GM12878 (cell line): ENCODE results near the gene NAT14. TPM values are rescaled to one million over a fixed set of nuclear protein-coding genes. Genes with fewer than 3 reads are reported as not detected.

Experiments used
- ATAC-seq: fragments of 200-7000 bp; cut with Tn5 transposase; 3 replicates; pipeline ENCODE4 v1.9.1; 2020; ENCODE audit warnings: mild to moderate bottlenecking, moderate library complexity
- BruUV-seq: library from RNA; stranded (reverse); fragments of 400-500 nt; replicated peaks from 2 replicates; lab custom pipeline; 2021; lab: Mats Ljungman, UMichigan
- CTCF ChIA-PET: fragments of 300-600 bp; sonication (Branson Sonifier 250); formaldehyde crosslinking; extraction: SDS; loops from one replicate; lab custom pipeline; 2021; ENCODE audit warnings: inconsistent platforms; lab: Yijun Ruan, JAX
- POLR2A ChIA-PET: fragments of 350-600 bp; formaldehyde crosslinking; extraction: SDS; loops from one replicate; lab custom pipeline; 2021; ENCODE audit warnings: inconsistent platforms; lab: Charles Lee
- RAD21 ChIA-PET: fragments of 300-600 bp; sonication (Branson Sonifier 250); formaldehyde crosslinking; loops from one replicate; lab custom pipeline; 2023; ENCODE audit warnings: antibody characterized with exemption; ENCODE audit not compliant: unreplicated experiment; lab: Charles Lee
- SMC1A ChIA-PET: fragments of 300-600 bp; sonication (Branson Sonifier 250); formaldehyde crosslinking; loops from one replicate; lab custom pipeline; 2023; ENCODE audit not compliant: unreplicated experiment, uncharacterized antibody; lab: Charles Lee
- DNase-seq: peaks from one replicate; pipeline ENCODE4 v3.0.0-alpha.2; 2011; ENCODE audit warnings: low read depth, low spot score
- FAIRE-seq: peaks from 3 replicates; lab custom pipeline; 2011; peaks lifted over from hg19 to GRCh38; lab: Jason Lieb, UNC
- H2AFZ ChIP-seq: 2 replicates; pipeline ENCODE4 v1.6.0; 2011; ENCODE audit warnings: low read depth, low read length, control low read depth; ENCODE audit not compliant: control insufficient read depth
- H3K27ac ChIP-seq: 2 replicates; pipeline ENCODE4 v1.5.1; 2011; ENCODE audit warnings: control low read depth; ENCODE audit not compliant: control insufficient read depth, insufficient read depth
- H3K27me3 ChIP-seq, 2 experiments: replicated peaks in 1 of 2; 2 replicates each; pipeline versions ENCODE4 v1.6.0 to v1.6.1; 2011; ENCODE audit warnings: low read length in 1 of 2; ENCODE audit not compliant: control insufficient read depth in 2 of 2, insufficient read depth in 2 of 2
- H3K36me3 ChIP-seq, 2 experiments: 2 replicates each; pipeline ENCODE4 v1.5.1; 2011; ENCODE audit warnings: low read length in 1 of 2; ENCODE audit not compliant: control insufficient read depth in 2 of 2, insufficient read depth in 2 of 2
- H3K4me1 ChIP-seq: 2 replicates; pipeline ENCODE4 v1.6.1; 2011; ENCODE audit warnings: mild to moderate bottlenecking, low read length, moderate library complexity, mixed read lengths; ENCODE audit not compliant: control insufficient read depth, insufficient read depth
- H3K4me2 ChIP-seq: 2 replicates; pipeline ENCODE4 v1.6.0; 2011; ENCODE audit warnings: control low read depth; ENCODE audit not compliant: control insufficient read depth, insufficient read depth
- H3K4me3 ChIP-seq: fragments of 200-600 bp; sonication (generic); 2 replicates; pipeline ENCODE4 v1.5.1; 2016
- H3K79me2 ChIP-seq: 2 replicates; pipeline ENCODE4 v1.6.0; 2011; ENCODE audit warnings: low read length; ENCODE audit not compliant: control insufficient read depth, insufficient read depth
- H3K9ac ChIP-seq: 2 replicates; pipeline ENCODE4 v1.8.0; 2011; ENCODE audit warnings: low read length, control low read depth, mixed read lengths; ENCODE audit not compliant: control insufficient read depth, insufficient read depth
- H3K9me3 ChIP-seq: replicated peaks from 3 replicates; pipeline ENCODE4 v1.5.1; 2011; ENCODE audit warnings: mild to moderate bottlenecking, low read length; ENCODE audit not compliant: control insufficient read depth, insufficient read depth
- H4K20me1 ChIP-seq: 2 replicates; pipeline ENCODE4 v1.6.0; 2011; ENCODE audit not compliant: control insufficient read depth, insufficient read depth
- CHD2 ChIP-seq: IDR thresholded peaks from 2 replicates; pipeline ENCODE4 v1.6.1; 2011; ENCODE audit warnings: low read depth, low read length, improper control_type of control experiment, borderline replicate concordance
- CUX1 ChIP-seq: IDR thresholded peaks from 2 replicates; pipeline ENCODE4 v1.6.1; 2012; ENCODE audit warnings: improper control_type of control experiment, low read depth, low read length; ENCODE audit not compliant: insufficient replicate concordance
- MYB ChIP-seq: fragments of 150-350 bp; IDR thresholded peaks from 2 replicates; pipeline ENCODE4 v1.6.1; 2014; ENCODE audit warnings: mild to moderate bottlenecking, low read depth, low read length, borderline replicate concordance
- NKRF ChIP-seq: fragments of 450-650 bp; conservative IDR thresholded peaks from 2 replicates; pipeline ENCODE4 v1.6.1; 2017; ENCODE audit warnings: mild to moderate bottlenecking, moderate library complexity
- RBBP5 ChIP-seq: fragments of 200-600 bp; sonication (generic); conservative IDR thresholded peaks from 2 replicates; pipeline ENCODE4 v1.6.1; 2016
- RFX5 ChIP-seq: IDR thresholded peaks from 2 replicates; pipeline ENCODE4 v1.6.1; 2011; ENCODE audit warnings: low read depth, low read length, improper control_type of control experiment
- SMARCA5 ChIP-seq: fragments of 450-650 bp; IDR thresholded peaks from 2 replicates; pipeline ENCODE4 v1.6.1; 2017; ENCODE audit warnings: mild to moderate bottlenecking
- SMC3 ChIP-seq: IDR thresholded peaks from 2 replicates; pipeline ENCODE4 v1.6.1; 2011; ENCODE audit warnings: low read length, improper control_type of control experiment, borderline replicate concordance
- TARDBP ChIP-seq: IDR thresholded peaks from 2 replicates; pipeline ENCODE4 v1.6.1; 2016; ENCODE audit warnings: borderline replicate concordance
- ZNF217 ChIP-seq: fragments of 450-650 bp; IDR thresholded peaks from 2 replicates; pipeline ENCODE4 v1.6.1; 2017; ENCODE audit warnings: antibody characterized with exemption, mild to moderate bottlenecking
- WGBS: methylation state at CpG from one replicate; pipeline ENCODE4 v1.1.6; 2016; ENCODE audit warnings: low lambda C conversion rate; ENCODE audit not compliant: insufficient replicate concordance, insufficient coverage; ENCODE audit errors: missing lambda C conversion rate; 5-methylcytosine and 5-hydroxymethylcytosine counted together
- in situ Hi-C: fragments of 300-500 bp; cut with MboI; formaldehyde crosslinking; loops from 9 replicates; pipeline ENCODE4 v1.14.3; 2018; ENCODE audit warnings: mixed read lengths
- intact Hi-C: fragments of 100-400 bp; cut with micrococcal nuclease; formaldehyde crosslinking; loops from one replicate; pipeline ENCODE4 v1.14.2; 2022; ENCODE audit not compliant: unreplicated experiment
- polyA plus RNA-seq, 11 experiments: library from polyadenylated mRNA; depleted of rRNA in 4 of 11; unstranded in 6 of 11; stranded (reverse) in 5 of 11; fragments of >200 nt; fragmentation: Nextera tagmentation in 4 of 11; fragmentation: Illumina TruSeq in 1 of 11; extraction: Ambion mirVana in 4 of 11; extraction: Trizol in 1 of 11; gene quantifications; 1 replicate in 1 of 11; 2 replicates in 10 of 11; pipeline versions ENCODE4 v1.2.1 to v1.2.3, GENCODE V29; 2011 to 2016; ENCODE audit warnings: inconsistent platforms in 2 of 11, missing spikeins in 2 of 11, low read depth in 1 of 11
- total RNA-seq, 4 experiments: library from RNA; depleted of rRNA in 3 of 4; stranded (reverse); fragments of >200 nt in 3 of 4; fragmentation: Illumina TruSeq in 1 of 4; extraction: Trizol in 1 of 4; gene quantifications; 2 replicates each; pipeline versions ENCODE4 v1.2.1 to v1.2.3, GENCODE V29; 2013 to 2021
- TF ChIP-seq, protein P1 (sequence below): IDR thresholded peaks from 2 replicates; pipeline ENCODE4 v1.6.1; 2012; ENCODE audit warnings: low read depth, low read length, improper control_type of control experiment
- TF ChIP-seq, protein P2 (sequence below): IDR thresholded peaks from 2 replicates; pipeline ENCODE4 v1.6.1; 2011; ENCODE audit warnings: low read depth, low read length, improper control_type of control experiment, borderline replicate concordance
- TF ChIP-seq, protein P3 (sequence below): fragments of 450-650 bp; IDR thresholded peaks from 2 replicates; pipeline ENCODE4 v1.6.1; 2016; ENCODE audit warnings: mild to moderate bottlenecking

Gene NAT14
- total and polyA plus RNA-seq, 10 of the 15 experiments (the other 5 are each of a cell fraction or from before 2014, with no cell fraction given) = 0.87 to 23.6 (median 9.7) TPM

DNA sequence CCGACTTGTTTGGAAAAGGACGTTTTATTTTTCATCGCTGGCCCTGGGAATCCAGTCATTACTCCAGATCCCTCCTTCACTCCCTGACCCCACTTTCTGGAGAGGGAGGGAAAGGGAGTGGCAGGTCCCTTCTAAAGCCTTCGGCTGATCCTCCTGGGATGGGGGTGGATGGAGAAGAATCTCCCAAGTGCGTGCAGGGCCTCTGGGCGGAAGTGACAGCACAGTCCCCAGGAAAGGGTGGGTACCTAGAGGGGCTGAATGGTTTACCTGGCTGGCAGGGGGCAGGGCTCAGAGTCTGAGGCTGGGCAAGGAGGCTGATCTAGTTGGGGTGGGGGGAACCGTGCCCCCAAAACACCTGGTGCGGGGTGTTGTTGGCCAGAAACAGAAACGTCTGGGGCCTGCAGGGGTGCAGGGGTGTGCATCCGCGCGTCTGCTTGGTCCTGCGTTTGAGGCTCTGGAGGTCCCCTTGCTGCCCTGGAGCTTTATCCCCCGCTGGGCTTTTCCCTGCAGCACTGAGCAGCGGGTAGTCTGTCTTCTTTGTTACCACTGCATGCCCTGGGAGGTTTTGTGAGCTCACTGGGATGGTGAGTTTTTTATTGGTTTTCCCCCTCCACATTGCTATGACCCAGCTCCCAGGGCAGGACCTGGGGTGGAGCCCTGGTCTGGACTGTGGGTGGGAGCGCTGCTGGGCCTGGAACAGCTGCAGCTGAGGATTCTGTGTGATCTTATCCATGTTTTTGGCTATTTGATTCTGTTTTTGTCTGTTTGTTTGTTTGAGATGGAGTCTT lies 11.6 kb upstream of the NAT14 start:
- in situ Hi-C loops = no loop called here
- 62% methylated on average over 16 of the region's 16 CpGs for WGBS
- Histone ChIP-seq H3K9me3 (no peaks in the 10 kb centered on the region), H3K4me3 (no peak overlapping the region), H3K27me3 (no peaks in the 10 kb centered on the region), H4K20me1 (no peaks in the 10 kb centered on the region), H3K36me3 (no peaks in the 10 kb centered on the region), H2AFZ (no peak overlapping the region), H3K4me1 (peaks cover 13% of the 10 kb centered on the region; the same call in 1 of the 2 replicates), H3K79me2 (peaks cover 6% of the 10 kb centered on the region), H3K4me2 (no peak overlapping the region), H3K27ac (no peak overlapping the region), H3K9ac (no peak overlapping the region)
- DNase-seq = no peak
- ChIA-PET POLR2A (no interaction called here), SMC1A (interaction anchor here (1.1 kb wide), 1 partner anchor 30 kb away, joined by 3 read pairs; no protein-coding TSS in a partner anchor), CTCF (interaction anchor here (0.7 to 1.8 kb wide), 2 partner anchors 31 to 32 kb away, joined by 3 to 9 read pairs; no protein-coding TSS in a partner anchor), RAD21 (no interaction called here)
- intact Hi-C loops = no loop called here
- ATAC-seq = no peak
- no peak for FAIRE-seq
- BruUV-seq = no TSS peak
- TF ChIP-seq MYB (no peak), CHD2 (no peak), SMARCA5 (no peak), ZNF217 (no peak), TARDBP (no peak), SMC3 (no peak), CUX1 (no peak), RFX5 (no peak), NKRF (no peak), RBBP5 (no peak)
- TF ChIP-seq, protein P1, sequence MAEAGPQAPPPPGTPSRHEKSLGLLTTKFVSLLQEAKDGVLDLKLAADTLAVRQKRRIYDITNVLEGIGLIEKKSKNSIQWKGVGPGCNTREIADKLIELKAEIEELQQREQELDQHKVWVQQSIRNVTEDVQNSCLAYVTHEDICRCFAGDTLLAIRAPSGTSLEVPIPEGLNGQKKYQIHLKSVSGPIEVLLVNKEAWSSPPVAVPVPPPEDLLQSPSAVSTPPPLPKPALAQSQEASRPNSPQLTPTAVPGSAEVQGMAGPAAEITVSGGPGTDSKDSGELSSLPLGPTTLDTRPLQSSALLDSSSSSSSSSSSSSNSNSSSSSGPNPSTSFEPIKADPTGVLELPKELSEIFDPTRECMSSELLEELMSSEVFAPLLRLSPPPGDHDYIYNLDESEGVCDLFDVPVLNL = no peak
- TF ChIP-seq, protein P2, sequence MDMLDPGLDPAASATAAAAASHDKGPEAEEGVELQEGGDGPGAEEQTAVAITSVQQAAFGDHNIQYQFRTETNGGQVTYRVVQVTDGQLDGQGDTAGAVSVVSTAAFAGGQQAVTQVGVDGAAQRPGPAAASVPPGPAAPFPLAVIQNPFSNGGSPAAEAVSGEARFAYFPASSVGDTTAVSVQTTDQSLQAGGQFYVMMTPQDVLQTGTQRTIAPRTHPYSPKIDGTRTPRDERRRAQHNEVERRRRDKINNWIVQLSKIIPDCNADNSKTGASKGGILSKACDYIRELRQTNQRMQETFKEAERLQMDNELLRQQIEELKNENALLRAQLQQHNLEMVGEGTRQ = no peak
- TF ChIP-seq, protein P3, sequence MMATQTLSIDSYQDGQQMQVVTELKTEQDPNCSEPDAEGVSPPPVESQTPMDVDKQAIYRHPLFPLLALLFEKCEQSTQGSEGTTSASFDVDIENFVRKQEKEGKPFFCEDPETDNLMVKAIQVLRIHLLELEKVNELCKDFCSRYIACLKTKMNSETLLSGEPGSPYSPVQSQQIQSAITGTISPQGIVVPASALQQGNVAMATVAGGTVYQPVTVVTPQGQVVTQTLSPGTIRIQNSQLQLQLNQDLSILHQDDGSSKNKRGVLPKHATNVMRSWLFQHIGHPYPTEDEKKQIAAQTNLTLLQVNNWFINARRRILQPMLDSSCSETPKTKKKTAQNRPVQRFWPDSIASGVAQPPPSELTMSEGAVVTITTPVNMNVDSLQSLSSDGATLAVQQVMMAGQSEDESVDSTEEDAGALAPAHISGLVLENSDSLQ = no peak
